GM19468 (cell line): ENCODE results near the gene SPRED1.

Source experiments
- ATAC-seq: cut with Tn5 transposase; IDR thresholded peaks from one replicate; pipeline ENCODE4 v1.9.1; 2021; ENCODE audit warnings: mild to moderate bottlenecking, moderate library complexity, moderate number of reproducible peaks; ENCODE audit not compliant: unreplicated experiment; ENCODE audit errors: extremely low read depth

Gene SPRED1

DNA sequence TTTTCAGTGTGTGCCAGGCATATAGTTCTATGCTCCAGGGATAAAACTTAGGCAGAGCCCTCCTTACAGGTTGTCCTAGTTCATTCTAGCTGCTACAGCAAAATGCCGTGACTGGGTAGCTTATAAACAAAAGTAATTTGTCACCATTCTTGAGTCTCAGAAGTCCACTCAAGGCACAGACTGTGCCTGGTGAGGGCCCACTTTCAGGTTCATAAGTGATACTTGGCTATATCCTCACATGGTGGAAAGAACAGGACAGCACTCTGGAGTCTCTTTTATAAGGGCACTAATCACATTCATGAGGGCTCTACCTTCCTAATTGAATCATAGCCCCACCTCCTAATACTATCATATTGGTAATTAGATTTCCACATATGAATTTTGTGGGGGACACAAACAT is 80.1 kb downstream of the SPRED1 start:
- ATAC-seq = no peak

- ATAC-seq = no peak
Measured at GRCh38 chr15:38335116-38335515, 82.5 kb downstream of the SPRED1 start.

- no peak for ATAC-seq
Measured at GRCh38 chr15:38344351-38344750, 91.7 kb downstream of the SPRED1 start.

- ATAC-seq = no peak
Measured at GRCh38 chr15:38349251-38349650, 96.6 kb downstream of the SPRED1 start.

GRCh38 chr15:38351466-38351865 is 98.8 kb downstream of the SPRED1 start:
- ATAC-seq = no peak

GRCh38 chr15:38354315-38354929 is 101.8 kb downstream of the SPRED1 start:
- no peak for ATAC-seq

DNA sequence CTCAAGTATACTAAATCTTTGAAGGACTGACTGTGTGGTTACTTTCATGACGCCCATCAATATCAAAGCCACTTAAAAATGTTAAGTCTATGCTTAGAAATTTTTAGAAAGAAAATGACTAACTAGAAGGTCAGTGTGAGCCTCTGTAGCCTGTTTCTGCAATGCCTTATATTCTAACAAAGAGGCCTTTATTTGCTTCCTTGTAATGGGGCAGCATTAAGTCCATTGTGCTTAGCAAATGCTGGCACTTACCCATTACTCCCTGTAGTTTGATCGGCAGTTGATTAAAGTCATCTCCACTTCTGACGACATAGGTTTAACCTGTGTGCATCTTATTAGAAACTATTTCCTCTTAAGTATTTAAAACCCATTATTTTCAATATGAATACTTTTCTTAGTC is 109.7 kb downstream of the SPRED1 start:
- no peak for ATAC-seq

DNA sequence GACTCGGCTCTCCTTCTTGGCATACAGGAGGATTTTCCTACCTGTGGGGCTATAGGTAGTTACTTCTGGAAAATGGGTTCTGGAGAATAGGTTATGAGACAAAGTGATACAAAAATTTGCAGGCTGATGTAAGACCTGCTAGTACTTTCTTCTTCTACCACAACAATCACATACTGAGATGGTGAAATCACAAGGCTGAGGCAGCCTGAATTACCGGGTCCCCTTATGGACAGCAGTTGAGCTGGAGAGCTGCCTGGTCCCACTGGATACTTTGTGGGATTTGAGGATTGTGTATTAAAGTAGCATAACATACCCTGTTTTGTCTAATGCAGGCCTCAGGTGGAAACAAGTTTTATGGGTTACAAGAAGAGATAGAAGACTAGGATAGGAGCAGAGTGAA is 114.8 kb downstream of the SPRED1 start:
- ATAC-seq = no peak

GRCh38 chr15:38369936-38370478 is 117.4 kb downstream of the SPRED1 start:
- ATAC-seq = no peak

DNA sequence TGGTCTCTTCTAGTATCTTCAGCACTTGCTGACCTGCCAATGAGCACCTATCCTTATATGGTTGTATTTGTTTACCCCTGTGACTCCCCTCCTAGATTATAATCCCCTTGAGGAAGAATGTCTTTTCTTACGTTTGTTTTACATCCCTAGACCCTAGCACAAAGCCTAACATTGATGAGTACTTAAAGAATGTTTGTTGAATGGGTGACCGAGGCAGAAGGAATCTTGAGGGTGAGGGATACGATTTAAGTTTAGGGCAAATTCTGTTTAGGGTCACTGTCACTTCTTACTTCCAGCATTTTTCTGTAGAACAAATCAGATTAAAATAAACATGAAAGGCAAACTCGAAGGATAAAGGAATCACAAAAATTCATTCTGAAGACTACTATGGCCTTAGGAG is 120.4 kb downstream of the SPRED1 start:
- ATAC-seq = no peak

DNA sequence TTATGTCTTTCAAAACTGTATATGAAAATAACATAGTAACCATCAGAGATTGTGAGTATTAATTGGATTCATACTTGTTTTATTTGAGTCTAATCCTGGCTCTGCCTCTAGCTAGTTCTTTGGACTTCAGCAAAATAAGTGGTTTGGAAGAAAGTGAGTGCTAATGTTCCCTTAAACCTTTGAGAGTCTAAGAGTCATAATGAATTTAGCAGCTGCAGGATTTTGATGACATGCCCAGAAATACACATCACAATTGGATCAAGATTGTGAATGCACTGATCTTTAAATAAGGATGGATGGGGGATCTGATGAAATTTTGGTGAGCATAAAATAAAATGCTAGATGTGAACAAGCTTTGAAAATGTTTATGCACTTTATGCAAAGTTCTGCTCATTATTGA is 121.4 kb downstream of the SPRED1 start:
- ATAC-seq = no peak

- ATAC-seq = no peak
Measured at GRCh38 chr15:38374556-38374955, 121.9 kb downstream of the SPRED1 start.

DNA sequence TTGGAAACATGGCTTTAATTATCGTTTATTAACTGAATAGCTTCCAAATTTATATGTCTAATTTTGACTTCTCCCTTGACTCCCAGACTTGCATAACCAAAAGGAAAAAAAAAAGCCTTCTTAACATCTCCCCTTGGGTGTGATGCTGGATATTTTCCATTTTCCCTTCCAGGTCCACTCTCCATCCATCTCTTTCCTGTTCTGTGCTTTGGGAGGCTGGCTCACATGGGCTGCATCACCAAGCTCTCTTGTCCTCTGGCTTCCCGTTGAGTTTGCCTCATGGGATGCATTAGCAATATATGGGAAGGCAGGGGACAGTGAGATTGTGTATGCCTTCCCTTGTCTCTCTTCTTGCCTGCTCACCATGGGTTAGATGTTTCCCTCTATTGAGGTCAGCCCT is 123.4 kb downstream of the SPRED1 start:
- ATAC-seq = no peak

DNA sequence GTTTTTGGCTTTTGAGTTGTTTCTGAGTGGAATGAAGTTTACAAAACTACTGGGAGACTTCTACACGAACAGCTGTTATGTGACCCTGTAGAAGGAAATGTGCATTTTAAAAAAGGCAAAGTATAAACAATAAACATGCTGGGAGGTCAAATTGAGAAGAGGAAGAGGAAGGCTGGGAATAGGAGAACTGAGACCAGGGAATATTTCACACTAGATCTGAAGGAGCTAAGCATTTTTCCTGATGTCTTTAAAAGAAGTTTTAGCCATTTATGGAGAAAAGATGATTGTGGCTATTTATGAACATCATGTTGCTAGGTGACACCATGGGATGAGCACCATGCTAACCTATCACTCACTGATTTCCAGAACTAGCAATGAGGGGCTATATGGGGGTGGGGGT is 125.0 kb downstream of the SPRED1 start:
- no peak for ATAC-seq

DNA sequence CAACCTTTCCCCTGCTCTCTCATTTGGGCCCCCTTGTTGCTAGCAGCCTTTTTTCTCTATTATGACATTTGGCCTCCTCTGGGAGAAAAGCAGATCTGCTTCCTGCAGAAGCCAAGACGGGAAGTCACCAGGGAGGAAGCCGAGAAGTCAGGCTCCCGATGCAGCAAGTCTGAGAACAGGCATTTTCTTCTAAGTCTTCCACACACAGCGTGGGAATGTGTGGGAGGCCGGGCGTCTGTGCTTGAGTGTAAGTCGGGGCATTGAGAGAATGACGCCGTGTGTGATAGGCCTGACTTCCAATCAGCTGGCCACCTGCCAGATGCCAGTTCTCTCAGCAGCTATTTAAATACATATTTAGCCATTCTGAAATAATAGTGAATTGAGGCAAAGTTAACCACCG is 125.5 kb downstream of the SPRED1 start:
- ATAC-seq = no peak

DNA sequence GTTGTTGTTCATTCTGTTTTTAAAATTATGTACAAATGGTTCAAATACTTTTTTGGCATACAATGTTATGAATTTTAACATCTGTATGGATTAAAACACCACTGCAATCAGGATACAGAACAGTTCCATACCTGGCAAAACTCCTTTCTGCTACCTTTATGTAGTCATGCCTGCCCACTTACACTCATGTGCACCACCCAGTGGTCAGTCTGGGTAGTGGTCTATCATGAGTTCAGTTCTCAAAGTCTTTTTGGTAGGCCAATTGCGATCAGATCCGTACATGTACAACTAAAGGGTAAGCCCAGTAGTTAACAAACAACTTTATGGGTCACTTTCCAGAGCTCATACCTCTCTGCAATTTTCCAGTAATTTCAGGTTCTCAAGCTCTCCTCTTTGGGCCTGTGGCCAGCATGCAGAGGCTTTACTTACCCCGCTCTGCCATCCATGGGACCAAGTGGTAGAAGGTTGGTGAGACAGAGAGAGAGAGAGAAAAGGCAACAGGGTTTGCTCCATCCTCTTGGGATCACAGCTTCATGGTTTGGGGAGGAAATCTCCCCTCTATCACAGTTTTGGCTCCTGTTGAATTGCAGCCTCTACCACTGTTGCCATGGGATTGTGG is 137.4 kb downstream of the SPRED1 start:
- no peak for ATAC-seq

- ATAC-seq = no peak
Measured at GRCh38 chr15:38391191-38391590, 138.6 kb downstream of the SPRED1 start.

DNA sequence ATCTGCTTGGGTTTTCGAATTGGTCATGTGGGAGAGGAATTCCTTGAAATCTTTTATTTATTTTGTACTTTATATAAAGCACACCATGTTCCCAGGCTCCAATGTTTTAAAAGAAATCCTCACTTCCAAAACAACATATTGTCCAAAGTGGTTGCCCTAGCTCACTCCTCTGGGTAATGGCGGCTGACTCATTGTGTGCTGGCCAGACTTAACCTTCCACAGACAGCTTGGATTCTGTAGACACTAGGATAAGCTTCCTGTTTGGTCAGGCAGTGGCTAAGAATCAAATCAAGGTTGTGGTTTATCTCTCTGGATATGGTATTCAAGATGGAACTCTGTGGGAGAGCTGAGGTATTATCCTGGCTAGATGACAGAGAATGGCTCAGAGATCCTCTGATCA is 145.5 kb downstream of the SPRED1 start:
- ATAC-seq = no peak

- no peak for ATAC-seq
Measured at GRCh38 chr15:38401106-38401505, 148.5 kb downstream of the SPRED1 start.

GRCh38 chr15:38401701-38402100 is 149.1 kb downstream of the SPRED1 start:
- ATAC-seq = no peak

DNA sequence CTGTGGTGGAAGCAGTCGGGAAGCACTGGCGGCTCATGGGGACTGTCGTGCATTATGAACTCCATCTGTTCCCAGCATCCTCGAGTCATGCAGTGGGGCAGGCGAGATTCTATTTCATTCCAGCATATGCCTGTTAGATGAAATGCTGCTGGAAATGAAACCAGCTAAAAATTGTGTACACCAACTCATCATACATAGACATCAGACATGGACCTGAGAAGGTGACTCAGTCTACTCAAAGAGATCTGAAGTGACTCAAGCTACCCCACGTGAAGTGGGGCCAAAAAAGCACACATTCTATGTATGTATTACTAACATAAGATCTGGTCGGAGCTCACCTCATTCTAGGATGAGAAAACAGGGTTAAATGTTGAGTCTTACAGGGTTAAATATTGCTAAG is 153.8 kb downstream of the SPRED1 start:
- no peak for ATAC-seq
